Erythroblast (primary cell): ENCODE results near the gene HOXB1.

Source experiments
- GATA1 ChIP-seq: IDR thresholded peaks from 2 replicates; pipeline ENCODE4 v1.6.1; 2011; ENCODE audit warnings: low read depth, mild to moderate bottlenecking, control low read depth, low read length, moderate library complexity
- POLR2A ChIP-seq: IDR thresholded peaks from 2 replicates; pipeline ENCODE4 v1.6.1; 2011; ENCODE audit warnings: mild to moderate bottlenecking, low read length

GRCh38 chr17:48574505-48575065, 43.8 kb upstream of the HOXB1 start:
- TF ChIP-seq POLR2A (no peak), GATA1 (no peak)
